HG02798 (cell line): ENCODE results near the gene GYPB.
"Not testable (repeated sequence)": the region's sequence is repeated elsewhere in the genome, so short reads cannot be mapped to it uniquely, and the experiment has no call there.

Experiments
- ATAC-seq: cut with Tn5 transposase; IDR thresholded peaks from one replicate; pipeline ENCODE4 v1.9.1; 2021; ENCODE audit warnings: mild to moderate bottlenecking; ENCODE audit not compliant: unreplicated experiment, poor library complexity

GYPB gene

DNA sequence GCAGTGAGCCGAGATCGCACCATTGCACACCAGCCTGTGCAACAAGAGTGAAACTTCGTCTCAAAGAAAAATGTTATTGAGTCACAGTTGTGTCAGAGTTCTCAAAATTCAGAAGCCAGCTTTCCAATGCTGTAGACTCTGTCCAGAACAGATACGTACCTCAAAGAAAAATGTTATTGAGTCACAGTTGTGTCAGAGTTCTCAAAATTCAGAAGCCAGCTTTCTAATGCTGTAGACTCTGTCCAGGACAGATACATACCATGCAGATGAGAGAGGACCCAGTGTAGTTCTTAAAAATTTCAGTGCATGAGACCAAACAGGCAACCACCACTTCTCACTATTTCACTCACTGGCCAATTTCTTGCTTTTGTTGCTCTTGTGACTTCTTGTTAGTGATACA, 68.2 kb downstream of the GYPB start:
- ATAC-seq = not testable (repeated sequence)

DNA sequence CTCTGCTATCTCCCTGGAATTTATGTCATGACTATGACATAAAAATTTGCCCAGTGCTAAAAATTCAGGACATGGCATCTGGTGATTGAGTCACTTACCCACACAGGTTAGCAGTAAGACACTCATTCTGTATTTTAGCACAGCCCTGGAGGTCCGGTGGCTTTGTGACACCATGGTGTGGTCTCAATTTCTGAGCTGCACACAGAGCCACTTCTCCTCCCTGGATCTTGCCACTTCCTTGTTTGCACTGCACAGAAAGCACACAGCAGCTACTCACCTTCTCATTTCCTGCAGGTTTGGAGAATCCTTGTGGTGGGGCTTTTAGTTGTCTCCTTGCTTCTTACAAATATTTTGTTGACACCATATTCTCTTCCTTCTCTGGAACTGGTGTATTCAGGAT, 69.0 kb downstream of the GYPB start:
- ATAC-seq = not testable (repeated sequence)

GRCh38 chr4:143947493-143947892, 71.7 kb downstream of the GYPB start:
- not testable (repeated sequence) for ATAC-seq
